Coronary artery (tissue), 2 donors: ENCODE results near the gene PIEZO1.

ENCODE experiments used
- DNase-seq: peaks from one replicate; pipeline ENCODE4 v3.0.0-alpha.2; 2017; ENCODE audit warnings: low spot score
- H3K27ac ChIP-seq, 2 donors: fragments of 200-600 bp; sonication (generic); one replicate each; pipeline ENCODE4 v1.5.1; 2016 to 2019
- H3K4me3 ChIP-seq: fragments of 200-600 bp; sonication (generic); 2 replicates; pipeline ENCODE4 v1.5.1; 2016; ENCODE audit warnings: mild to moderate bottlenecking, moderate library complexity
- CTCF ChIP-seq: fragments of 200-600 bp; sonication (generic); IDR thresholded peaks from one replicate; pipeline ENCODE4 v1.5.1; 2019; ENCODE audit warnings: antibody characterized with exemption

Gene PIEZO1

GRCh38 chr16:88723911-88724310 lies 61.1 kb downstream of the PIEZO1 start:
- Histone ChIP-seq H3K27ac (no peak overlapping the region), H3K4me3 (no peak overlapping the region)
- TF ChIP-seq CTCF, result no peak
- DNase-seq, result no peak

GRCh38 chr16:88723507-88723887 lies 61.5 kb downstream of the PIEZO1 start:
- no peak for TF ChIP-seq CTCF
- Histone ChIP-seq H3K4me3 (no peak overlapping the region), H3K27ac (no peak overlapping the region)
- no peak for DNase-seq

- Histone ChIP-seq H3K4me3 (no peak overlapping the region), H3K27ac (no peak overlapping the region)
- no peak for TF ChIP-seq CTCF
- no peak for DNase-seq
Measured at GRCh38 chr16:88722784-88723506, 62.1 kb downstream of the PIEZO1 start.

GRCh38 chr16:88721815-88722755 lies 62.9 kb downstream of the PIEZO1 start:
- H3K27ac ChIP-seq, result no peak overlapping the region
- TF ChIP-seq CTCF, result no peak
- no peak for DNase-seq
- H3K4me3 ChIP-seq, result no peak overlapping the region

GRCh38 chr16:88721236-88721635 lies 63.8 kb downstream of the PIEZO1 start:
- no peak overlapping the region for H3K4me3 ChIP-seq
- DNase-seq, result no peak
- no peak for TF ChIP-seq CTCF
- no peak overlapping the region for H3K27ac ChIP-seq

GRCh38 chr16:88720396-88720970 lies 64.5 kb downstream of the PIEZO1 start:
- TF ChIP-seq CTCF, result no peak
- H3K27ac ChIP-seq, result no peak overlapping the region
- DNase-seq, result no peak
- H3K4me3 ChIP-seq, result no peak overlapping the region
